Ascending aorta (tissue), 2 donors: ENCODE measurements around the gene TDRD5. TPM values are rescaled to one million over a fixed set of nuclear protein-coding genes. Genes with fewer than 3 reads are reported as not detected.

ENCODE experiments used
- DNase-seq, 2 donors: peaks; one replicate each; pipeline ENCODE4 v3.0.0-alpha.2; 2019; ENCODE audit warnings: low spot score in 2 of 2
- H3K27ac ChIP-seq, 2 donors: fragments of 200-600 bp; sonication (generic); one replicate each; pipeline ENCODE4 v1.5.1; 2016 to 2017; ENCODE audit warnings: mild to moderate bottlenecking in 1 of 2
- H3K27me3 ChIP-seq: fragments of 200-600 bp; sonication (generic); one replicate; pipeline ENCODE4 v1.5.1; 2017
- H3K36me3 ChIP-seq, 2 donors: fragments of 200-600 bp; sonication (generic); one replicate each; pipeline ENCODE4 v1.5.1; 2016
- H3K4me1 ChIP-seq, 2 donors: fragments of 200-600 bp; sonication (generic); one replicate each; pipeline ENCODE4 v1.5.1; 2016 to 2017; ENCODE audit warnings: mild to moderate bottlenecking in 1 of 2
- H3K4me3 ChIP-seq, 2 donors: fragments of 200-600 bp; sonication (generic); one replicate each; pipeline ENCODE4 v1.5.1; 2016 to 2017; ENCODE audit warnings: mild to moderate bottlenecking in 1 of 2
- H3K9me3 ChIP-seq, 2 donors: fragments of 200-600 bp; sonication (generic); one replicate each; pipeline ENCODE4 v1.5.1; 2016
- CTCF ChIP-seq, 3 experiments: fragments of 200-600 bp in 2 of 3; fragments of 450-650 bp in 1 of 3; sonication (generic) in 2 of 3; IDR thresholded peaks; one replicate each; pipeline ENCODE4 v1.5.1; 2016 to 2019; ENCODE audit warnings: antibody characterized with exemption in 3 of 3, mild to moderate bottlenecking in 1 of 3, moderate library complexity in 1 of 3
- intact Hi-C: fragments of 100-400 bp; cut with DNase I; formaldehyde crosslinking; loops from one replicate; pipeline ENCODE4 v1.15.1; 2023
- total RNA-seq: library from RNA; depleted of rRNA; stranded (reverse); fragments of >200 nt; gene quantifications from one replicate; pipeline ENCODE4 v1.1.0, GENCODE V29; 2016

The TDRD5 gene
- total RNA-seq, 1 donor from 2014 or later: not detected

GRCh38 chr1:179612361-179612760, 20.7 kb downstream of the TDRD5 start:
- Histone ChIP-seq H3K27me3 (no peaks in the 10 kb centered on the region), H3K27ac (no peak overlapping the region), H3K36me3 (no peaks in the 10 kb centered on the region), H3K4me1 (no peaks in the 10 kb centered on the region), H3K4me3 (no peak overlapping the region), H3K9me3 (no peaks in the 10 kb centered on the region)
- intact Hi-C loops: no loop called here
- DNase-seq: no peak
- TF ChIP-seq CTCF (IDR thresholded peaks at IDR 0.05): no peak

- no peak for TF ChIP-seq CTCF (IDR thresholded peaks at IDR 0.05)
- no peak for DNase-seq
- Histone ChIP-seq H3K4me1 (no peaks in the 10 kb centered on the region), H3K4me3 (no peak overlapping the region), H3K36me3 (no peaks in the 10 kb centered on the region), H3K9me3 (no peaks in the 10 kb centered on the region), H3K27ac (no peak overlapping the region), H3K27me3 (no peaks in the 10 kb centered on the region)
- intact Hi-C loops: no loop called here
These were observed 39.1 kb downstream of the TDRD5 start for GRCh38 chr1:179630719-179631118.

GRCh38 chr1:179632868-179633267, 41.2 kb downstream of the TDRD5 start:
- H3K9me3 ChIP-seq: no peaks in the 10 kb centered on the region
- H3K27ac ChIP-seq: no peak overlapping the region
- intact Hi-C loops: no loop called here
- no peak for DNase-seq
- no peaks in the 10 kb centered on the region for H3K27me3 ChIP-seq
- no peak for TF ChIP-seq CTCF (IDR thresholded peaks at IDR 0.05)
- H3K36me3 ChIP-seq: no peaks in the 10 kb centered on the region
- H3K4me3 ChIP-seq: no peak overlapping the region
- no peaks in the 10 kb centered on the region for H3K4me1 ChIP-seq

- Histone ChIP-seq H3K27ac (no peak overlapping the region), H3K36me3 (no peaks in the 10 kb centered on the region), H3K9me3 (no peaks in the 10 kb centered on the region), H3K27me3 (no peaks in the 10 kb centered on the region), H3K4me3 (no peak overlapping the region), H3K4me1 (no peaks in the 10 kb centered on the region)
- intact Hi-C loops: no loop called here
- no peak for TF ChIP-seq CTCF (IDR thresholded peaks at IDR 0.05)
- DNase-seq: no peak
These were observed 45.7 kb downstream of the TDRD5 start for GRCh38 chr1:179637211-179637860.

GRCh38 chr1:179661018-179661417, 69.4 kb downstream of the TDRD5 start:
- Histone ChIP-seq H3K9me3 (peaks cover 6 to 8% of the 10 kb centered on the region in 2 donors), H3K27ac (no peak overlapping the region), H3K4me3 (no peak overlapping the region), H3K36me3 (no peaks in the 10 kb centered on the region), H3K4me1 (no peaks in the 10 kb centered on the region), H3K27me3 (no peaks in the 10 kb centered on the region)
- no peak for TF ChIP-seq CTCF (IDR thresholded peaks at IDR 0.05)
- no peak for DNase-seq
- intact Hi-C loops: no loop called here

GRCh38 chr1:179663810-179664209, 72.2 kb downstream of the TDRD5 start:
- Histone ChIP-seq H3K36me3 (no peaks in the 10 kb centered on the region), H3K4me3 (no peak overlapping the region), H3K27me3 (no peaks in the 10 kb centered on the region), H3K4me1 (no peaks in the 10 kb centered on the region), H3K27ac (no peak overlapping the region), H3K9me3 (peaks cover 6 to 8% of the 10 kb centered on the region in 2 donors)
- DNase-seq: no peak
- intact Hi-C loops: no loop called here
- TF ChIP-seq CTCF (IDR thresholded peaks at IDR 0.05): no peak
